ENCODE results near the gene BACE1.
"Not testable (repeated sequence)": the region's sequence is repeated elsewhere in the genome, so short reads cannot be mapped to it uniquely, and the experiment has no call there.

Gene BACE1

DNA sequence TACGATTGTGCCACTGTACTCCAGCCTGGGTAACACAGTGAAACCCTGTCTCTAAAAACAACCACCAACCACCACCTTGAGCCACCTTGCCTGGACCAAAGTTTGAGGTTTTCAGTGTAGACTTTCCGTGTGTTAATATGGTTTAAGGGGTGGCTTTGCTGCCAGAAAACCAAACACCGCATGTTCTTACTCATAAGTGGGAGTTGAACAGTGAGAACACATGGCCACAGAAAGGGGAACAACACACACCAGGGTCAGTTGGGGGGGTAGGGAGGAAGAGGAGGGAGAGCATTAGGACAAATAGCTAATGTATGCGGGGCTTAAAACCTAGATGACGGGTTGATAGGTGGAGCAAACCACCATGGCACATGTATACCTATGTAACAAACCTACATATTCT, 43.9 kb downstream of the BACE1 start:
- DNase-seq: not testable (repeated sequence)

- no peak for DNase-seq
These were observed 44.8 kb downstream of the BACE1 start for GRCh38 chr11:117271208-117271607.

GRCh38 chr11:117269856-117270255, 46.2 kb downstream of the BACE1 start:
- DNase-seq: no peak

DNA sequence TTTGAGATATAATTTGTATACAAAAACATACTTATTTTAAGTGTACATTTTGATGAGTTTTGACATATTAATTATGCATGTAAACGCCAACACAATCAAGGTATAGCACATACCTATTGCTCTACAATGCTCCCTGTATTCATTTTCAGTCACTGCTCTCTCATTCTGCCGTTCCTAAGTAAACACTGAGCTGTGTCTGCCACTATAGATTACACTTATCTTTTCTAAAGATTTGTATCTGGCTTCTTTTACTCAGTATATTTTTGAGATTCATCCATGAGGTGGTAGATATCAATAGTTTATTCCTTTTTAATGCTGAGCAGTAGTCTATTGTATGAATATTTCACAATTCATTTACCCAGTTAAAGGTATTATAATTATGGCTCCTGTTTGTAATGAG, 50.3 kb downstream of the BACE1 start:
- no peak for DNase-seq

- not testable (repeated sequence) for DNase-seq
These were observed 51.3 kb downstream of the BACE1 start for GRCh38 chr11:117264624-117265323.

- no peak for DNase-seq
These were observed 56.6 kb downstream of the BACE1 start for GRCh38 chr11:117259417-117259816.

DNA sequence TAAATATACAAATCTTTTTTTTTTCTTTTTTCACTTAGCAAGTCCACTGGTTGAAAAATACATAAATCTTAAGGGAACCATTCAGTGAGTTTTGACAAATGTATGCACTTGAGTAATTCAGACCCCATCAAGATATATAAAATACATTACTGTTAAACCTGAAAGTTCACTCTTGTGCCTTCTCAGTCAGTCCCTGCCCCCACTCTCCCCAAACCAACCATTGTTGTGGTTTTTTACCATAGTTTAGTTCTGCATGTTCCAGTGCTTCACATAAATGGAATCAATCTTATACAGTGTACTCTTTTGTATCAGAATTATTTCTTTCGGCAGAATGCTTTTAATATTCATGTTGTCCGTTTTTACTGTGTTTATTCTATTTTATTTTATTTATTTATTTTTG, 57.5 kb downstream of the BACE1 start:
- DNase-seq: no peak

- no peak for DNase-seq
These were observed 59.5 kb downstream of the BACE1 start for GRCh38 chr11:117256573-117256972.

DNA sequence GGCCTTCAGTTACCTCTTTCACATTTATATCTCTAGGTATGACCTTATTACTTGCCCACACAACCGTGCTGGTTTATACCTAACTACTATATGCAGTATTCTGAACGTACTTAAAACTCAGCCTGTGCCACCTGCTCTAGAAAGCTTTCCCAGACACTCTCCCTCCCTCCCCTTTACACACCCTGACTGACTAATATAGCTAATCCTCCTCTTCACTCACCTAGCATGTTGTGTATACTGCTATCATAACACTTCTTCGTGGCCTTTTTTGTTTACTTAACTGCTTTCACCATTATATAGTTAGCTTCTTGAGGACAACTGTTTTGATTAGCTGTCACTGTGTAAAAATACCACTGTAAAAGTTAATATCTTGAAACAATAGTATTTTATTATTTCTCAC, 60.1 kb downstream of the BACE1 start:
- no peak for DNase-seq

- no peak for DNase-seq
These were observed 64.5 kb downstream of the BACE1 start for GRCh38 chr11:117251506-117251905.

GRCh38 chr11:117249571-117249970, 66.5 kb downstream of the BACE1 start:
- DNase-seq: no peak

- DNase-seq: no peak
These were observed 67.7 kb downstream of the BACE1 start for GRCh38 chr11:117248341-117248740.

GRCh38 chr11:117239295-117239694, 76.8 kb downstream of the BACE1 start:
- no peak for DNase-seq

- no peak for DNase-seq
These were observed 77.8 kb downstream of the BACE1 start for GRCh38 chr11:117238221-117238620.

All from eye (tissue), 1 donor.